Mesenchymal stem cell (in vitro differentiated cells and primary cell): ENCODE measurements around the gene CACNA1S.

Source experiments
- DNase-seq: peaks from one replicate; pipeline ENCODE4 v3.0.0-alpha.2; 2013
- H2AFZ ChIP-seq: one replicate; pipeline ENCODE4 v1.6.1; 2013; ENCODE audit warnings: low read depth, mild to moderate bottlenecking, control low read depth, inconsistent platforms, low read length, moderate library complexity
- H2AK5ac ChIP-seq: 2 replicates; pipeline ENCODE4 v1.6.1; 2013; ENCODE audit warnings: low read length, moderate library complexity, mild to moderate bottlenecking, inconsistent platforms; ENCODE audit not compliant: severe bottlenecking
- H2BK120ac ChIP-seq: one replicate; pipeline ENCODE4 v1.6.1; 2013; ENCODE audit warnings: low read depth, mild to moderate bottlenecking, inconsistent platforms, low read length, moderate library complexity
- H2BK12ac ChIP-seq, 2 experiments: one replicate each; pipeline ENCODE4 v1.6.1; 2013; ENCODE audit warnings: inconsistent platforms in 2 of 2, low read length in 2 of 2, mild to moderate bottlenecking in 2 of 2, moderate library complexity in 2 of 2, control low read depth in 1 of 2
- H2BK15ac ChIP-seq: one replicate; pipeline ENCODE4 v1.6.1; 2013; ENCODE audit warnings: mild to moderate bottlenecking, low read depth, inconsistent platforms; ENCODE audit not compliant: poor library complexity, severe bottlenecking
- H2BK5ac ChIP-seq: 2 replicates; pipeline ENCODE4 v1.6.1; 2013; ENCODE audit warnings: low read depth, mild to moderate bottlenecking, low read length, control low read depth, inconsistent platforms; ENCODE audit not compliant: poor library complexity, severe bottlenecking
- H3K14ac ChIP-seq, 2 experiments: one replicate each; pipeline ENCODE4 v1.6.1; 2013; ENCODE audit warnings: inconsistent platforms in 2 of 2, low read length in 2 of 2, control low read depth in 1 of 2, mild to moderate bottlenecking in 1 of 2, moderate library complexity in 1 of 2
- H3K18ac ChIP-seq, 2 experiments: one replicate each; pipeline ENCODE4 v1.6.1; 2013; ENCODE audit warnings: inconsistent platforms in 2 of 2, low read length in 2 of 2, control low read depth in 1 of 2, low read depth in 1 of 2, mild to moderate bottlenecking in 1 of 2
- H3K23ac ChIP-seq, 2 experiments: one replicate each; pipeline ENCODE4 v1.6.1; 2013; ENCODE audit warnings: inconsistent platforms in 2 of 2, low read length in 2 of 2, mild to moderate bottlenecking in 2 of 2, moderate library complexity in 2 of 2, control low read depth in 1 of 2
- H3K27ac ChIP-seq: 2 replicates; pipeline ENCODE4 v1.5.1; 2013; ENCODE audit warnings: mild to moderate bottlenecking, moderate library complexity, low read length, control low read depth, inconsistent platforms; ENCODE audit not compliant: poor library complexity, severe bottlenecking
- H3K27me3 ChIP-seq, 2 experiments: 2 replicates each; pipeline versions ENCODE4 v1.6.1 to v1.7.0; 2013; ENCODE audit warnings: low read length in 2 of 2, mild to moderate bottlenecking in 2 of 2, moderate library complexity in 2 of 2, control low read depth in 1 of 2, inconsistent platforms in 1 of 2; ENCODE audit not compliant: control insufficient read depth in 1 of 2, insufficient read depth in 1 of 2
- H3K36me3 ChIP-seq, 2 experiments: 2 replicates each; pipeline versions ENCODE4 v1.6.1 to v1.7.0; 2013; ENCODE audit warnings: low read length in 2 of 2, control low read depth in 1 of 2, inconsistent platforms in 1 of 2, low read depth in 1 of 2, mild to moderate bottlenecking in 1 of 2; ENCODE audit not compliant: insufficient read depth in 2 of 2, control insufficient read depth in 1 of 2
- H3K4ac ChIP-seq, 2 experiments: one replicate each; pipeline ENCODE4 v1.6.1; 2013; ENCODE audit warnings: inconsistent platforms in 2 of 2, low read length in 2 of 2, mild to moderate bottlenecking in 2 of 2, moderate library complexity in 2 of 2, control low read depth in 1 of 2, low read depth in 1 of 2
- H3K4me1 ChIP-seq: 2 replicates; pipeline ENCODE4 v1.6.1; 2013; ENCODE audit warnings: low read depth, low read length, control low read depth; ENCODE audit not compliant: control insufficient read depth, insufficient read depth
- H3K4me2 ChIP-seq: 2 replicates; pipeline ENCODE4 v1.6.1; 2013; ENCODE audit warnings: low read length, mild to moderate bottlenecking, inconsistent platforms; ENCODE audit not compliant: poor library complexity, severe bottlenecking
- H3K4me3 ChIP-seq, 2 experiments: 2 replicates each; pipeline versions ENCODE4 v1.5.1 to v1.7.0; 2013; ENCODE audit warnings: low read length in 2 of 2, mild to moderate bottlenecking in 2 of 2, control low read depth in 1 of 2, low read depth in 1 of 2; ENCODE audit not compliant: insufficient read depth in 1 of 2
- H3K79me1 ChIP-seq: replicated peaks from 2 replicates; pipeline ENCODE4 v1.6.1; 2013; ENCODE audit warnings: mild to moderate bottlenecking, control low read depth, low read length, inconsistent platforms; ENCODE audit not compliant: poor library complexity, severe bottlenecking
- H3K9ac ChIP-seq: 2 replicates; pipeline ENCODE4 v1.7.0; 2013; ENCODE audit warnings: mild to moderate bottlenecking, low read length, moderate library complexity
- H3K9me3 ChIP-seq: 2 replicates; pipeline ENCODE4 v1.7.0; 2013; ENCODE audit warnings: mild to moderate bottlenecking, low read length; ENCODE audit not compliant: control insufficient read depth
- H4K8ac ChIP-seq: one replicate; pipeline ENCODE4 v1.6.1; 2013; ENCODE audit warnings: inconsistent platforms, mild to moderate bottlenecking, low read length, moderate library complexity
- H4K91ac ChIP-seq: one replicate; pipeline ENCODE4 v1.6.1; 2013; ENCODE audit warnings: mild to moderate bottlenecking, low read length, inconsistent platforms
- WGBS: methylation state at CpG from one replicate; pipeline ENCODE4 v1.1.7; 2013; ENCODE audit warnings: mixed read lengths; 5-methylcytosine and 5-hydroxymethylcytosine counted together

Gene CACNA1S

DNA sequence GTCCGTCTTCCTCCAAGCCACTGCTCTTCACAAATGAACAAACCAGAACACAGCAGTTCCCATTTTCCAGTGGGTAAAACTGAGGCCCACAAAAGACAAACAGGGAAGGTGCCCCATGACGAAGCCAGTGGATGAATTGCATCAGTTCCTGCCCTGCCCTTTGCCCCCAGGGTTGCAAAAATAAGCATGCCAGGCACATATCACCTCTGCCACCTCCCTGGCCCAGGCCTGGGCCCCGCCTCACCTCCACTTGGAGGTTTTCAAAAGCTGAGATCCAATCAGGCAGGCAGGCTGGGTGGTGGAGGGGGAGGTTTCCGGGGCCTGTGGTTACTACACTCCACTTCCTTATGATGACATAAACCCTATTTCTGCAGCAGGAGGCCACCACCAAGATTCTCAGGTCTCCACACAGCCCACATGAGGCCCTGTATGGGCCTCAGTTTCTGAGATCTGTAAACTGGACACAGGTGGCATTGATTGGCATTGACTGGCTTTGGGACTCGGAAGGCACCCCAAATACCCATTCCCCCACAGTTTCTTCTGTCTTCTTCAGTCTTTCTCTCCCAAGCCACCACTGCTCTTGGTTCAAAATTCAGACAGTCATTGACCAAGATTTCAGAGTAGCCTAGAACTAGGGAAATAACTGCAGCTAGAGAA is 92.8 kb downstream of the CACNA1S start:
- H3K79me1 ChIP-seq: peaks cover 29% of the 10 kb centered on the region
- peak overlapping the region in 1 of 2 experiments; percentile 17 for H2BK12ac ChIP-seq
- no peak overlapping the region for H3K4me2 ChIP-seq
- H2BK120ac ChIP-seq: no peak overlapping the region
- H3K27ac ChIP-seq: no peak overlapping the region
- 70% methylated on average over 3 of the region's 5 CpGs for WGBS
- peaks cover 0 to 43% of the 10 kb centered on the region in 2 experiments for H3K27me3 ChIP-seq
- H4K91ac ChIP-seq: no peak overlapping the region
- no peak overlapping the region for H2BK5ac ChIP-seq
- H3K4me1 ChIP-seq: peaks cover 57% of the 10 kb centered on the region
- H3K9me3 ChIP-seq: no peaks in the 10 kb centered on the region
- no peak overlapping the region for H3K4me3 ChIP-seq
- no peak overlapping the region for H3K4ac ChIP-seq
- H4K8ac ChIP-seq: no peak overlapping the region
- no peak overlapping the region for H3K9ac ChIP-seq
- peak; percentile 63 for DNase-seq
- no peak overlapping the region for H2AK5ac ChIP-seq
- H3K23ac ChIP-seq: no peak overlapping the region
- H2BK15ac ChIP-seq: no peak overlapping the region
- H3K36me3 ChIP-seq: no peaks in the 10 kb centered on the region
- no peak overlapping the region for H3K18ac ChIP-seq
- no peak overlapping the region for H2AFZ ChIP-seq
- H3K14ac ChIP-seq: no peak overlapping the region

GRCh38 chr1:201017828-201018163 is 94.4 kb downstream of the CACNA1S start:
- no peak overlapping the region for H2BK15ac ChIP-seq
- H3K27me3 ChIP-seq: peaks cover 0 to 52% of the 10 kb centered on the region in 2 experiments
- no peak overlapping the region for H3K4me2 ChIP-seq
- no peak overlapping the region for H3K23ac ChIP-seq
- peaks cover 39% of the 10 kb centered on the region for H3K79me1 ChIP-seq
- no peak overlapping the region for H3K27ac ChIP-seq
- peak overlapping the region; percentile 34 for H2AK5ac ChIP-seq
- no peak overlapping the region for H3K14ac ChIP-seq
- no peak overlapping the region for H3K4ac ChIP-seq
- no peaks in the 10 kb centered on the region for H3K9me3 ChIP-seq
- H3K9ac ChIP-seq: no peak overlapping the region
- WGBS: 100% methylated on average over 2 of the region's 2 CpGs
- no peak overlapping the region for H2AFZ ChIP-seq
- DNase-seq: no peak
- H4K8ac ChIP-seq: no peak overlapping the region
- peak overlapping the region in 1 of 2 experiments; percentile 68 for H3K18ac ChIP-seq
- H2BK5ac ChIP-seq: no peak overlapping the region
- H3K4me1 ChIP-seq: peaks cover 58% of the 10 kb centered on the region
- H3K36me3 ChIP-seq: no peaks in the 10 kb centered on the region
- no peak overlapping the region for H2BK12ac ChIP-seq
- peak overlapping the region; percentile 2 for H4K91ac ChIP-seq
- H3K4me3 ChIP-seq: no peak overlapping the region
- H2BK120ac ChIP-seq: no peak overlapping the region

DNA sequence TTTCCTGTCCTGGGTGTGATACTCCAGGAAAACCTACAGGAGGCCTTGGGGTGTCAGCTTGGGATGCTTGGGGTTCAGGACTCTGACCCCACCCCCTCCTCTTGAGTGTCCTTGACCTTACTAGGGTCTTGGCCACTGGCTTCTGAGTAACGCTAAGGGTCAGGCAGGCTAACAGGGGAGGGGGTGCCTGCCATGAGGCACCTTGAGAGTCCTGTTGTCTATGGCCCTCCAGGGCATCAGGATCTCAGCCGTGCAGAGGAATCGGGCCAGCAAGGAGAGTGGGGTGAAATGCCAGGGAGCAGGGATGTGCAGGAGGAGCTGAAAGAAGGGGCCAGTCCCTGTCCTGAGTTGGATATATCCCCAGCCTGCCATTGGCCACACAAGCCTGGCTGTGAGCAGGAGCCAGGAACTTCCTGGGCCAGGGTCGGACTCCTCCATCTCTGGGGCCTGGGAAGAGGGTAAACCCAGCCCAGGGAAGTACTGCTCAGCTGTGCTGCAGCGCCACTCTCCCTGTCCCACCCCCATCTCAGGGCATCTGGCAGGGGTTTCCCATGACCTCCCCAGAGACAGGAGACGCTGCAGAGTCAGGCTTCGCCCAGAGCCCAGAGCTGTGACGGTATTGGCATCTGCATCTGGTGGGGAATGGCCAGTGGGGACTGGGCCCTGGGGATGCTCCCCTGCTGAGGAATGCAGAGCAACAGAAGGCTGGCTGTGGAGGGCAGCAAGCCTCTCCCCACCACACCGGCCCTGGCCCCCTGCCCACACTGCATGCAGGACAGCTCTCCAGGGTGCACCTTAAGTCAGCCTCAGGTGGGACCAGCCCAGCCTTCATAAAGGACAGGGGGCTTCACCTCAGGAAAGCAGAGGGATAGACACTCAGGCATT is 95.0 kb downstream of the CACNA1S start:
- Histone ChIP-seq H3K4me1 (peaks cover 54% of the 10 kb centered on the region), H3K14ac (no peak overlapping the region), H2BK12ac (peak overlapping the region in 1 of 2 experiments; percentile 11), H3K27ac (no peak overlapping the region), H2AK5ac (no peak overlapping the region), H3K23ac (no peak overlapping the region), H3K36me3 (no peaks in the 10 kb centered on the region), H2BK120ac (no peak overlapping the region), H3K27me3 (peaks cover 0 to 50% of the 10 kb centered on the region in 2 experiments), H4K8ac (peak overlapping the region; percentile 39), H2AFZ (no peak overlapping the region), H3K79me1 (peaks cover 40% of the 10 kb centered on the region), H2BK5ac (no peak overlapping the region), H3K9ac (no peak overlapping the region), H3K4me3 (no peak overlapping the region), H3K18ac (peak overlapping the region in 1 of 2 experiments; percentile 4), H4K91ac (peak overlapping the region; percentile 16), H3K9me3 (no peaks in the 10 kb centered on the region), H3K4me2 (no peak overlapping the region), H2BK15ac (no peak overlapping the region), H3K4ac (no peak overlapping the region)
- peak; percentile 48 for DNase-seq
- WGBS: 81% methylated on average over 8 of the region's 9 CpGs

GRCh38 chr1:201016211-201016651 is 96.0 kb downstream of the CACNA1S start:
- WGBS: 47% methylated on average over 10 of the region's 10 CpGs
- Histone ChIP-seq H3K23ac (no peak overlapping the region), H2BK12ac (no peak overlapping the region)

More at GRCh38 chr1:201016211-201016651, 96.0 kb downstream of the CACNA1S start:
- no peak overlapping the region for H2BK15ac ChIP-seq
- H2AFZ ChIP-seq: no peak overlapping the region
- no peaks in the 10 kb centered on the region for H3K9me3 ChIP-seq
- H3K18ac ChIP-seq: no peak overlapping the region
- no peak overlapping the region for H2BK120ac ChIP-seq
- H3K27ac ChIP-seq: no peak overlapping the region
- peak; percentile 48 for DNase-seq
- H3K27me3 ChIP-seq: peaks cover 0 to 48% of the 10 kb centered on the region in 2 experiments
- no peak overlapping the region for H2AK5ac ChIP-seq
- H3K9ac ChIP-seq: no peak overlapping the region
- H3K36me3 ChIP-seq: no peaks in the 10 kb centered on the region
- H3K14ac ChIP-seq: no peak overlapping the region
- H3K4ac ChIP-seq: no peak overlapping the region
- no peak overlapping the region for H3K4me3 ChIP-seq
- no peak overlapping the region for H2BK5ac ChIP-seq
- H3K4me2 ChIP-seq: peak overlapping the region; percentile 30
- H4K8ac ChIP-seq: no peak overlapping the region
- H3K4me1 ChIP-seq: peaks cover 52% of the 10 kb centered on the region
- H3K79me1 ChIP-seq: peaks cover 40% of the 10 kb centered on the region
- no peak overlapping the region for H4K91ac ChIP-seq
